Right lobe of liver (tissue), 6 donors: ENCODE results near the gene TMEM238L. TPM values are rescaled to one million over a fixed set of nuclear protein-coding genes. Genes with fewer than 3 reads are reported as not detected.

ENCODE experiments used
- ATAC-seq, 4 donors: fragments of 200-7000 bp; cut with Tn5 transposase; one replicate each; pipeline ENCODE4 v1.9.1; 2020; ENCODE audit warnings: mild to moderate bottlenecking in 4 of 4, moderate library complexity in 4 of 4
- DNase-seq, 3 donors: peaks; one replicate each; pipeline ENCODE4 v3.0.0-alpha.2; 2020
- H3K27ac ChIP-seq, 3 donors: fragments of 200-600 bp; one replicate each; pipeline ENCODE4 v1.8.0; 2022
- H3K27me3 ChIP-seq, 2 donors: fragments of 200-600 bp; one replicate each; pipeline ENCODE4 v1.8.0; 2022
- H3K36me3 ChIP-seq, 4 donors: fragments of 200-600 bp; sonication (generic) in 1 of 4; one replicate each; pipeline versions ENCODE4 v1.5.1 to v1.8.0; 2017 to 2022; ENCODE audit warnings: control low read depth in 1 of 4
- H3K4me1 ChIP-seq, 4 donors: fragments of 200-600 bp; sonication (generic) in 1 of 4; one replicate each; pipeline versions ENCODE4 v1.5.1 to v1.8.0; 2017 to 2022; ENCODE audit warnings: control low read depth in 1 of 4
- H3K4me3 ChIP-seq, 3 donors: fragments of 200-600 bp; one replicate each; pipeline ENCODE4 v1.8.0; 2022
- H3K9me3 ChIP-seq, 4 donors: fragments of 200-600 bp; sonication (generic) in 1 of 4; one replicate each; pipeline versions ENCODE4 v1.5.1 to v1.8.0; 2017 to 2022; ENCODE audit warnings: control low read depth in 1 of 4
- POLR2A ChIP-seq: fragments of 450-650 bp; IDR thresholded peaks from one replicate; pipeline ENCODE4 v1.6.1; 2017; ENCODE audit warnings: antibody characterized with exemption, mild to moderate bottlenecking
- WGBS: methylation state at CpG from one replicate; pipeline ENCODE4 v1.1.6; 2018; ENCODE audit warnings: low coverage, low lambda C conversion rate; ENCODE audit not compliant: insufficient coverage; ENCODE audit errors: missing lambda C conversion rate; 5-methylcytosine and 5-hydroxymethylcytosine counted together
- intact Hi-C, 2 donors: fragments of 100-400 bp; cut with DNase I; formaldehyde crosslinking; loops; one replicate each; pipeline versions ENCODE4 v1.11.2 to v1.14.1; 2022
- total RNA-seq, 6 experiments: library from RNA; depleted of rRNA in 2 of 6; stranded (reverse); fragments of >200 nt in 2 of 6; fragmentation: NEBNext Ultra II Directional in 3 of 6; extraction: Animal tissue kit (Norgen Biotek cat#: 25700) in 3 of 6; gene quantifications; one replicate each; pipeline versions ENCODE4 v1.1.0 to v1.2.4, GENCODE V29; 2016 to 2023
- TF ChIP-seq, protein P1 (sequence below), 4 donors: fragments of 200-600 bp in 3 of 4; fragments of 450-650 bp in 1 of 4; IDR thresholded peaks; one replicate each; pipeline versions ENCODE4 v1.5.1 to v1.8.0; 2016 to 2022; ENCODE audit warnings: antibody characterized with exemption in 4 of 4, mild to moderate bottlenecking in 2 of 4
- donor health status: DM: no; HTN: yes; CAD: no.
- donor health status: DM: no; HTN: no; CAD: no.
- donor health status: DM: no; HTN: no; CAD: no.
- donor health status: DM: no; HTN: yes; CAD: no.
- donor health status: DM: no; HTN: yes; CAD: no.

TMEM238L gene
- total RNA-seq, 6 experiments from 2014 or later: not detected

DNA sequence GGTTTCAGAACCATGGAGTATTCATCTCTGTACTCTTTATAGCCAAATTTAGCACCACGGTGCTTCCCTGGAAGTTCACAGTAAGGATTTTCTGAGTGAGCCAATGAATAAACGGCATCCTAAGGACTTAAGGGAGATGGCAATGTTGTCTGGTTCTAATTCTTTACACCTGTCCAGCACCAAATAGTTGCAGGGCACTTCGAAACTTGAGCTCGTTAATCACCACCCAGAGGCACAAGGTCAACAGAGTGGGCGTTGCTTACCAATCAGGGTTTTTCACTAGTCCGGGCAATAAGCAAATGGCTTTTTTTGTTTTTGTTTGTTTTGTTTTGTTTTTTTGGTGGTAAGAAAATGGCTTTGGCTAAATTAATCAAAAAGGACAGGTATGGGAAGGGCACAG is 45.8 kb downstream of the TMEM238L start:
- peak in 2 of 3 donors; percentile 37 to 54 for DNase-seq
- ATAC-seq: peak; percentile 57 to 62 (median 58)
- WGBS: 36% methylated on average over 6 of the region's 6 CpGs
- intact Hi-C loops: no loop called here
- Histone ChIP-seq H3K9me3 (no peaks in the 10 kb centered on the region), H3K36me3 (no peaks in the 10 kb centered on the region), H3K27ac (peak overlapping the region; percentile 77 to 80 (median 80)), H3K4me1 (peaks cover 0 to 38% (median 20%) of the 10 kb centered on the region in 4 donors), H3K4me3 (no peak overlapping the region), H3K27me3 (no peaks in the 10 kb centered on the region)
- TF ChIP-seq, protein P1, sequence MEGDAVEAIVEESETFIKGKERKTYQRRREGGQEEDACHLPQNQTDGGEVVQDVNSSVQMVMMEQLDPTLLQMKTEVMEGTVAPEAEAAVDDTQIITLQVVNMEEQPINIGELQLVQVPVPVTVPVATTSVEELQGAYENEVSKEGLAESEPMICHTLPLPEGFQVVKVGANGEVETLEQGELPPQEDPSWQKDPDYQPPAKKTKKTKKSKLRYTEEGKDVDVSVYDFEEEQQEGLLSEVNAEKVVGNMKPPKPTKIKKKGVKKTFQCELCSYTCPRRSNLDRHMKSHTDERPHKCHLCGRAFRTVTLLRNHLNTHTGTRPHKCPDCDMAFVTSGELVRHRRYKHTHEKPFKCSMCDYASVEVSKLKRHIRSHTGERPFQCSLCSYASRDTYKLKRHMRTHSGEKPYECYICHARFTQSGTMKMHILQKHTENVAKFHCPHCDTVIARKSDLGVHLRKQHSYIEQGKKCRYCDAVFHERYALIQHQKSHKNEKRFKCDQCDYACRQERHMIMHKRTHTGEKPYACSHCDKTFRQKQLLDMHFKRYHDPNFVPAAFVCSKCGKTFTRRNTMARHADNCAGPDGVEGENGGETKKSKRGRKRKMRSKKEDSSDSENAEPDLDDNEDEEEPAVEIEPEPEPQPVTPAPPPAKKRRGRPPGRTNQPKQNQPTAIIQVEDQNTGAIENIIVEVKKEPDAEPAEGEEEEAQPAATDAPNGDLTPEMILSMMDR (IDR thresholded peaks at IDR 0.05): no peak
- TF ChIP-seq POLR2A: no peak

DNA sequence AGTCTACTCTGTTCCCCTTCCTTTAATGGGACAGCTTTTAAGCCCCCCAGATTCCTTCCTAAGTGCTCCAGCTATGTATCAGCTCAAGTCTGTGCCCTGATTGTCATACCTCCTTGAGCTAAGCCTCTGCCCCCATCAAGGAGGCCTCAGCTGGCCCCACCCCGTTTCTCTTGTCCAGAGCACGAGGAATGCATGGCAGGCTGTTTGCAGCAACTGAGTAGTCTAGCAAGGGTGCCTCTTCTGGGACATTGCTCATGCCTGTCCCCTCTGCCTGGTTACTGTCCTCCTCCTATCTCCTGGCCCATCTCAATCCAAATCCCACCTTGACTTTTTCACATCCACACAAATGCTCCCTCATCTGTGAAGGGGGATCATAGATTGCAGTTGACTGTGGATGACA is 46.3 kb downstream of the TMEM238L start:
- Histone ChIP-seq H3K27me3 (no peaks in the 10 kb centered on the region), H3K27ac (peak overlapping the region; percentile 77 to 80 (median 80)), H3K4me3 (no peak overlapping the region), H3K4me1 (peaks cover 0 to 38% (median 20%) of the 10 kb centered on the region in 4 donors), H3K36me3 (no peaks in the 10 kb centered on the region), H3K9me3 (no peaks in the 10 kb centered on the region)
- TF ChIP-seq, protein P1 (IDR thresholded peaks at IDR 0.05): no peak
- TF ChIP-seq POLR2A: no peak
- no peak for DNase-seq
- WGBS: 28% methylated on average over 2 of the region's 2 CpGs
- ATAC-seq: peak; percentile 2 to 10 (median 7)
- intact Hi-C loops: no loop called here

DNA sequence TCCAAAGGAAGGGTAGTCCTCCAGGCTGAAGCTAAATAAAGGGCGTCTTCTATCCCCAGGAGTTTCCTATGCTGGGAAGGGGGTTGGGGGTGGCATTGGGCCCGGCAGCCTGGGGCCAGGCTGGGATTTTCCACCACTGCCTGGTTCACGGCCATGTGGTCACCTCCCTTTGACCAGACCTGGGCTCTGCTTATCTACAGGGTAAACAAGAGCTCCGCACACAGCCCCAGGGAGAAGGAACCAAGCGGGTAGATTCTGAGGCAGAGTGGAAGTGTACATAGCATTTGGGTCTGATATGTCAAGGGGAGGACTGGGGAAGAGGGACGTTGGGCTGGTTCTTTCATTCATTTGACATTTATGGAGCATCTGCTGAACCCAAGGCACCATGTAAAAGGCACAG is 46.8 kb downstream of the TMEM238L start:
- Histone ChIP-seq H3K4me3 (no peak overlapping the region), H3K36me3 (no peaks in the 10 kb centered on the region), H3K9me3 (no peaks in the 10 kb centered on the region), H3K27me3 (no peaks in the 10 kb centered on the region), H3K27ac (peak overlapping the region; percentile 77 to 80 (median 80)), H3K4me1 (peaks cover 0 to 38% (median 20%) of the 10 kb centered on the region in 4 donors)
- ATAC-seq (peak; percentile 89 to 93 (median 90)), DNase-seq (peak; percentile 85 to 88 (median 86))
- intact Hi-C loops: no loop called here
- no peak for TF ChIP-seq POLR2A
- TF ChIP-seq, protein P1 (IDR thresholded peaks at IDR 0.05): no peak
- 18% methylated on average over 6 of the region's 6 CpGs for WGBS

DNA sequence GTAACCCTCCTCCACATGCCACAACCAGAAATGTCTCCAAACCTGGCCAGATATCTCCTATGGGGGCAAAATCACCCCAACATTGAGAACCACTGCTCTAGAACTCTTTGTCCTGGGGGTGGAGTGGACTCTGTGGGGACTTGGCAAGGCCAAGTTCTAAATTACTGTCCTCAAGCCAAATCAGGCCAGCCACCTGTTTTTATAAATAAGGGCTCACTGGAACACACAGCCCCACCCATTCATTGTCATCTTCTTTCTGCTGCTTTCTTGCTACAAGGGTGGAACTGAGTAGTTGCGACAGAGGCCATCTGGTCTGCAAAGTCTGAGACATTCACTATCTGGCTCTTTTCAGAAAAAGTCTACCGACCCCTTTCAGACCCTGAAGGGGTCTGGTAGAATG is 47.3 kb downstream of the TMEM238L start:
- Histone ChIP-seq H3K27ac (peak overlapping the region; percentile 77 to 80 (median 80)), H3K27me3 (no peaks in the 10 kb centered on the region), H3K4me1 (peaks cover 0 to 38% (median 20%) of the 10 kb centered on the region in 4 donors), H3K9me3 (no peaks in the 10 kb centered on the region), H3K36me3 (no peaks in the 10 kb centered on the region), H3K4me3 (no peak overlapping the region)
- TF ChIP-seq POLR2A: no peak
- TF ChIP-seq, protein P1 (IDR thresholded peaks at IDR 0.05): no peak
- DNase-seq: peak in 1 of 3 donors; percentile 52
- intact Hi-C loops: no loop called here
- ATAC-seq: peak; percentile 50 to 70 (median 58)
- 58% methylated on average over 2 of the region's 2 CpGs for WGBS
